Measurements from ENCODE around the gene BRCA2. TPM values are rescaled to one million over a fixed set of nuclear protein-coding genes. Genes with fewer than 3 reads are reported as not detected.

The BRCA2 gene
- total RNA-seq, 1 experiment from 2014 or later: 22.9 TPM

GRCh38 chr13:32298695-32299094, 16.6 kb upstream of the BRCA2 start:
- no peaks in the 10 kb centered on the region for H3K9me3 ChIP-seq (replicated peaks)
- no peak overlapping the region for H3K27ac ChIP-seq
- H3K4me1 ChIP-seq: no peaks in the 10 kb centered on the region
- H3K27me3 ChIP-seq: no peaks in the 10 kb centered on the region
- no peak for DNase-seq
- no peaks in the 10 kb centered on the region for H3K36me3 ChIP-seq
- no peak overlapping the region for H3K4me3 ChIP-seq

- no peaks in the 10 kb centered on the region for H3K27me3 ChIP-seq
- no peak overlapping the region for H3K27ac ChIP-seq
Measured at GRCh38 chr13:32299893-32300292, 15.4 kb upstream of the BRCA2 start.

GRCh38 chr13:32300406-32300805, 14.9 kb upstream of the BRCA2 start:
- Histone ChIP-seq H3K36me3 (no peaks in the 10 kb centered on the region), H3K27ac (no peak overlapping the region), H3K4me1 (no peaks in the 10 kb centered on the region), H3K27me3 (no peaks in the 10 kb centered on the region), H3K9me3 (replicated peaks) (no peaks in the 10 kb centered on the region), H3K4me3 (no peak overlapping the region)
- DNase-seq: no peak

More at GRCh38 chr13:32299893-32300292, 15.4 kb upstream of the BRCA2 start:
- no peak overlapping the region for H3K4me3 ChIP-seq
- H3K36me3 ChIP-seq: no peaks in the 10 kb centered on the region
- no peaks in the 10 kb centered on the region for H3K9me3 ChIP-seq (replicated peaks)
- no peak for DNase-seq
- H3K4me1 ChIP-seq: no peaks in the 10 kb centered on the region

GRCh38 chr13:32300920-32301319, 14.4 kb upstream of the BRCA2 start:
- no peak overlapping the region for H3K27ac ChIP-seq
- H3K27me3 ChIP-seq: no peaks in the 10 kb centered on the region
- H3K9me3 ChIP-seq (replicated peaks): no peaks in the 10 kb centered on the region; the same call in 1 of the 2 replicates

GRCh38 chr13:32302461-32302860, 12.8 kb upstream of the BRCA2 start:
- H3K36me3 ChIP-seq: no peaks in the 10 kb centered on the region
- no peak overlapping the region for H3K27ac ChIP-seq
- no peaks in the 10 kb centered on the region for H3K27me3 ChIP-seq
- no peak overlapping the region for H3K4me3 ChIP-seq
- H3K9me3 ChIP-seq (replicated peaks): no peaks in the 10 kb centered on the region; the same call in 1 of the 2 replicates
- DNase-seq: no peak
- H3K4me1 ChIP-seq: no peaks in the 10 kb centered on the region

More at GRCh38 chr13:32300920-32301319, 14.4 kb upstream of the BRCA2 start:
- H3K36me3 ChIP-seq: no peaks in the 10 kb centered on the region
- H3K4me3 ChIP-seq: no peak overlapping the region
- no peak for DNase-seq
- no peaks in the 10 kb centered on the region for H3K4me1 ChIP-seq

GRCh38 chr13:32305646-32306045, 9.7 kb upstream of the BRCA2 start:
- Histone ChIP-seq H3K4me1 (peaks cover 9% of the 10 kb centered on the region), H3K36me3 (no peaks in the 10 kb centered on the region), H3K27me3 (no peaks in the 10 kb centered on the region), H3K4me3 (no peak overlapping the region), H3K27ac (no peak overlapping the region), H3K9me3 (replicated peaks) (no peaks in the 10 kb centered on the region; the same call in 1 of the 2 replicates)
- DNase-seq: no peak

GRCh38 chr13:32309312-32310133, 5.8 kb upstream of the BRCA2 start:
- no peaks in the 10 kb centered on the region for H3K27me3 ChIP-seq
- H3K36me3 ChIP-seq: no peaks in the 10 kb centered on the region
- no peaks in the 10 kb centered on the region; the same call in 1 of the 2 replicates for H3K9me3 ChIP-seq (replicated peaks)
- H3K4me3 ChIP-seq: peak overlapping the region; percentile 36
- peak in 1 of 2 experiments; percentile 34 for DNase-seq
- no peak overlapping the region for H3K27ac ChIP-seq
- H3K4me1 ChIP-seq: peaks cover 9% of the 10 kb centered on the region

GRCh38 chr13:32310134-32310706, 5.1 kb upstream of the BRCA2 start:
- Histone ChIP-seq H3K36me3 (no peaks in the 10 kb centered on the region), H3K4me3 (peak overlapping the region; percentile 36), H3K27me3 (no peaks in the 10 kb centered on the region), H3K27ac (no peak overlapping the region), H3K9me3 (replicated peaks) (no peaks in the 10 kb centered on the region; the same call in 1 of the 2 replicates), H3K4me1 (peaks cover 9% of the 10 kb centered on the region)
- DNase-seq: peak; percentile 30 to 79

GRCh38 chr13:32311188-32311897, 4.0 kb upstream of the BRCA2 start:
- no peak overlapping the region for H3K27ac ChIP-seq
- no peaks in the 10 kb centered on the region for H3K27me3 ChIP-seq
- no peaks in the 10 kb centered on the region for H3K36me3 ChIP-seq
- peaks cover 9% of the 10 kb centered on the region for H3K4me1 ChIP-seq
- DNase-seq: no peak
- H3K4me3 ChIP-seq: no peak overlapping the region
- H3K9me3 ChIP-seq (replicated peaks): no peaks in the 10 kb centered on the region

- Histone ChIP-seq H3K9me3 (replicated peaks) (no peaks in the 10 kb centered on the region), H3K36me3 (peaks cover under 1% of the 10 kb centered on the region; the same call in 1 of the 2 replicates), H3K4me3 (peak overlapping the region; percentile 73), H3K27me3 (no peaks in the 10 kb centered on the region), H3K4me1 (peaks cover 9% of the 10 kb centered on the region), H3K27ac (peak overlapping the region; percentile 99)
- DNase-seq: peak; percentile 70 to 79
Measured at GRCh38 chr13:32314271-32315237, 754 bp upstream of the BRCA2 start.

- Histone ChIP-seq H3K27me3 (no peaks in the 10 kb centered on the region), H3K27ac (peak overlapping the region; percentile 99), H3K9me3 (replicated peaks) (no peaks in the 10 kb centered on the region), H3K36me3 (peaks cover 4% of the 10 kb centered on the region; the same call in 1 of the 2 replicates), H3K4me3 (peak overlapping the region; percentile 73), H3K4me1 (peaks cover 5% of the 10 kb centered on the region; the same call in 1 of the 2 replicates)
- DNase-seq: no peak
Measured at GRCh38 chr13:32316028-32316339, 676 bp downstream of the BRCA2 start.

GRCh38 chr13:32316501-32316900, 1.2 kb downstream of the BRCA2 start:
- Histone ChIP-seq H3K9me3 (replicated peaks) (no peaks in the 10 kb centered on the region), H3K27ac (peak overlapping the region; percentile 99), H3K4me1 (peaks cover 5% of the 10 kb centered on the region; the same call in 1 of the 2 replicates), H3K36me3 (peaks cover 4% of the 10 kb centered on the region; the same call in 1 of the 2 replicates), H3K27me3 (no peaks in the 10 kb centered on the region), H3K4me3 (peak overlapping the region; percentile 73)
- DNase-seq: peak in 1 of 2 experiments; percentile 44

GRCh38 chr13:32317716-32318465, 2.6 kb downstream of the BRCA2 start:
- no peaks in the 10 kb centered on the region for H3K27me3 ChIP-seq
- H3K4me1 ChIP-seq: peaks cover 5% of the 10 kb centered on the region; the same call in 1 of the 2 replicates
- peaks cover 13% of the 10 kb centered on the region for H3K36me3 ChIP-seq
- no peak overlapping the region for H3K4me3 ChIP-seq
- DNase-seq: no peak
- no peak overlapping the region for H3K27ac ChIP-seq
- no peaks in the 10 kb centered on the region; the same call in 1 of the 2 replicates for H3K9me3 ChIP-seq (replicated peaks)
